Smooth muscle cell (in vitro differentiated cells): Measurements from ENCODE around the gene PEAR1. TPM values are rescaled to one million over a fixed set of nuclear protein-coding genes. Genes with fewer than 3 reads are reported as not detected.

Source experiments
- DNase-seq: peaks from one replicate; lab custom pipeline; 2025; ENCODE audit not compliant: unreplicated experiment; lab: John Stamatoyannopoulos, UW
- H2AFZ ChIP-seq: fragments of 200-600 bp; sonication (generic); 2 replicates; pipeline ENCODE4 v1.6.0; 2016; ENCODE audit warnings: antibody characterized with exemption, low read depth, mild to moderate bottlenecking
- H3F3A ChIP-seq: fragments of 200-600 bp; sonication (generic); 2 replicates; pipeline ENCODE4 v1.6.0; 2017; ENCODE audit warnings: antibody characterized with exemption, low read depth
- H3K27ac ChIP-seq: fragments of 200-600 bp; sonication (generic); 2 replicates; pipeline ENCODE4 v1.5.1; 2016; ENCODE audit warnings: low read depth, mild to moderate bottlenecking
- H3K27me3 ChIP-seq: fragments of 200-600 bp; sonication (generic); 2 replicates; pipeline ENCODE4 v1.6.1; 2016; ENCODE audit warnings: low read depth, mild to moderate bottlenecking
- H3K36me3 ChIP-seq: fragments of 200-600 bp; sonication (generic); 2 replicates; pipeline ENCODE4 v1.5.1; 2016; ENCODE audit warnings: low read depth
- H3K4me1 ChIP-seq: fragments of 200-600 bp; sonication (generic); 2 replicates; pipeline ENCODE4 v1.5.1; 2016; ENCODE audit warnings: low read depth
- H3K4me2 ChIP-seq: fragments of 200-600 bp; sonication (generic); 2 replicates; pipeline ENCODE4 v1.6.0; 2016; ENCODE audit warnings: mild to moderate bottlenecking
- H3K4me3 ChIP-seq: fragments of 200-600 bp; sonication (generic); 2 replicates; pipeline ENCODE4 v1.5.1; 2016; ENCODE audit warnings: mild to moderate bottlenecking
- H3K79me2 ChIP-seq: fragments of 200-600 bp; sonication (generic); 2 replicates; pipeline ENCODE4 v1.6.0; 2016; ENCODE audit warnings: low read depth, mild to moderate bottlenecking
- H3K9ac ChIP-seq: fragments of 200-600 bp; sonication (generic); 2 replicates; pipeline ENCODE4 v1.6.0; 2016; ENCODE audit warnings: low read depth
- H3K9me3 ChIP-seq: fragments of 200-600 bp; sonication (generic); replicated peaks from 2 replicates; pipeline ENCODE4 v1.5.1; 2016; ENCODE audit warnings: low read depth
- H4K20me1 ChIP-seq: fragments of 200-600 bp; sonication (generic); 2 replicates; pipeline ENCODE4 v1.6.0; 2016; ENCODE audit warnings: low read depth
- CTCF ChIP-seq: fragments of 200-600 bp; sonication (generic); IDR thresholded peaks from 2 replicates; pipeline ENCODE4 v1.5.1; 2017; ENCODE audit warnings: borderline replicate concordance, mild to moderate bottlenecking, antibody characterized with exemption; ENCODE audit not compliant: insufficient read depth, poor library complexity, severe bottlenecking
- WGBS: methylation state at CpG from one replicate; pipeline ENCODE4 v1.1.7; 2016; ENCODE audit warnings: low lambda C conversion rate; 5-methylcytosine and 5-hydroxymethylcytosine counted together
- polyA plus RNA-seq: library from polyadenylated mRNA; unstranded; fragments of >200 nt; fragmentation: Nextera tagmentation; extraction: Ambion mirVana; gene quantifications from 2 replicates; pipeline ENCODE4 v1.2.1, GENCODE V29; 2016
- total RNA-seq: library from RNA; depleted of rRNA; stranded (reverse); fragments of >200 nt; gene quantifications from 2 replicates; pipeline ENCODE4 v1.2.3, GENCODE V29; 2014

Gene PEAR1
- total and polyA plus RNA-seq, 2 experiments from 2014 or later, result 2.3 to 3.7 TPM

GRCh38 chr1:156956333-156956732, 62.8 kb downstream of the PEAR1 start:
- Histone ChIP-seq H3K4me1 (no peaks in the 10 kb centered on the region), H3K27ac (no peak overlapping the region), H3K9me3 (no peaks in the 10 kb centered on the region), H3K36me3 (peaks cover 9% of the 10 kb centered on the region), H3K9ac (no peak overlapping the region), H4K20me1 (no peaks in the 10 kb centered on the region), H3K27me3 (no peaks in the 10 kb centered on the region), H3K4me2 (no peak overlapping the region), H3K4me3 (no peak overlapping the region), H2AFZ (no peak overlapping the region), H3F3A (no peaks in the 10 kb centered on the region), H3K79me2 (no peaks in the 10 kb centered on the region)
- no peak for DNase-seq
- WGBS, result 97% methylated on average over 10 of the region's 10 CpGs
- no peak for TF ChIP-seq CTCF

GRCh38 chr1:156957634-156958033, 64.1 kb downstream of the PEAR1 start:
- Histone ChIP-seq H3K36me3 (peaks cover 17% of the 10 kb centered on the region), H3F3A (no peaks in the 10 kb centered on the region), H3K9me3 (no peaks in the 10 kb centered on the region), H3K27me3 (no peaks in the 10 kb centered on the region), H4K20me1 (no peaks in the 10 kb centered on the region), H2AFZ (no peak overlapping the region), H3K9ac (no peak overlapping the region), H3K4me1 (no peaks in the 10 kb centered on the region), H3K4me3 (no peak overlapping the region), H3K79me2 (no peaks in the 10 kb centered on the region), H3K4me2 (no peak overlapping the region), H3K27ac (no peak overlapping the region)
- no peak for DNase-seq
- 96% methylated on average over 3 of the region's 3 CpGs for WGBS
- TF ChIP-seq CTCF, result no peak

- DNase-seq, result no peak
- H3K36me3 ChIP-seq, result peaks cover 17% of the 10 kb centered on the region
- no peaks in the 10 kb centered on the region for H3F3A ChIP-seq
- H3K9ac ChIP-seq, result no peak overlapping the region
- 71% methylated on average over 2 of the region's 2 CpGs for WGBS
- no peaks in the 10 kb centered on the region for H3K27me3 ChIP-seq
- H3K4me3 ChIP-seq, result no peak overlapping the region
- H3K79me2 ChIP-seq, result no peaks in the 10 kb centered on the region
- no peak overlapping the region for H3K27ac ChIP-seq
- H3K9me3 ChIP-seq, result no peaks in the 10 kb centered on the region
- H4K20me1 ChIP-seq, result no peaks in the 10 kb centered on the region
- no peaks in the 10 kb centered on the region for H3K4me1 ChIP-seq
- H2AFZ ChIP-seq, result no peak overlapping the region
- no peak for TF ChIP-seq CTCF
- H3K4me2 ChIP-seq, result no peak overlapping the region
Observed at GRCh38 chr1:156958247-156958714, 64.8 kb downstream of the PEAR1 start.

DNA sequence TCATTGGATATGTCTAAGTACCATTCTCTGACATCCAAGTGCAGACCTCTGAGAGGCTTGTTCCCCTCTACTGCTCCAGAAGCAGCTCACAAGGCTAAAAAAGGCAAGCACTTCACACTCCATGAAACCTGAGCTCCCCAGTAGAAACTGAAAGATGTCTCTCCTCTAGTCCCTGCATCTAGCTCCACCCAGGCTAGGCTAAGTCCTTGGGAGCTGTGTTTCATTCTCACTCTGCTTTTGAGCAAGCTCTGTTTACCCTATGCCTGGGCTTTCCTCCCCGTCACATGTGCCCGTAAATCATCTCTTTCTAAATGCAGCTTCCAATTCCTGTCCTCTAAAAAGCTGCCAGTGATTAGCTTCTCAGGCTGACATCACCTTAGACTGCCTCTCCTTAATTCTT, 65.9 kb downstream of the PEAR1 start:
- H2AFZ ChIP-seq, result no peak overlapping the region
- H3K9me3 ChIP-seq, result no peaks in the 10 kb centered on the region
- no peak overlapping the region for H3K27ac ChIP-seq
- no peak overlapping the region for H3K4me2 ChIP-seq
- no peak overlapping the region for H3K4me3 ChIP-seq
- WGBS, result 44% methylated on average over 2 of the region's 2 CpGs
- no peaks in the 10 kb centered on the region for H4K20me1 ChIP-seq
- H3K9ac ChIP-seq, result no peak overlapping the region
- H3K79me2 ChIP-seq, result no peaks in the 10 kb centered on the region
- no peak for TF ChIP-seq CTCF
- no peaks in the 10 kb centered on the region for H3K4me1 ChIP-seq
- no peaks in the 10 kb centered on the region for H3F3A ChIP-seq
- H3K27me3 ChIP-seq, result no peaks in the 10 kb centered on the region
- H3K36me3 ChIP-seq, result peaks cover 17% of the 10 kb centered on the region
- DNase-seq, result no peak
